Suprapubic skin (tissue), 4 donors: ENCODE data around the gene IGSF9.

Experiments used
- CTCF ChIP-seq, 2 donors: fragments of 200-600 bp in 1 of 2; fragments of 450-650 bp in 1 of 2; sonication (generic) in 1 of 2; IDR thresholded peaks; one replicate each; pipeline ENCODE4 v1.5.1; 2016 to 2019; ENCODE audit warnings: antibody characterized with exemption in 2 of 2, mild to moderate bottlenecking in 1 of 2, moderate library complexity in 1 of 2
- EP300 ChIP-seq: sonication (generic); formaldehyde crosslinking; IDR thresholded peaks from one replicate; pipeline ENCODE4 v1.6.1; 2017; ENCODE audit warnings: antibody characterized with exemption
- POLR2A ChIP-seq, 2 donors: fragments of 450-650 bp; IDR thresholded peaks; one replicate each; pipeline ENCODE4 v1.6.1; 2017; ENCODE audit warnings: antibody characterized with exemption in 2 of 2, mild to moderate bottlenecking in 2 of 2, moderate library complexity in 2 of 2
- POLR2AphosphoS5 ChIP-seq, 3 donors: sonication (generic); formaldehyde crosslinking; IDR thresholded peaks; one replicate each; pipeline ENCODE4 v1.6.1; 2017; ENCODE audit warnings: antibody characterized with exemption in 3 of 3

- TF ChIP-seq CTCF (IDR thresholded peaks at IDR 0.05) (no peak), POLR2AphosphoS5 (IDR thresholded peaks at IDR 0.05) (no peak), POLR2A (IDR thresholded peaks at IDR 0.05) (no peak), EP300 (no peak)
Observed at GRCh38 chr1:159983681-159984080, 38.3 kb upstream of the IGSF9 start.
